Loucy (cell line): ENCODE results near the gene CDK13.

Source experiments
- CTCF ChIP-seq: fragments of 200-600 bp; sonication (generic); conservative IDR thresholded peaks from 2 replicates; pipeline ENCODE4 v1.5.1; 2014; ENCODE audit warnings: mild to moderate bottlenecking, antibody characterized with exemption, low read length
- EZH2phosphoT487 ChIP-seq: fragments of 200-600 bp; IDR thresholded peaks from 2 replicates; pipeline ENCODE4 v1.6.1; 2018; ENCODE audit warnings: antibody characterized with exemption, mild to moderate bottlenecking, moderate library complexity, borderline replicate concordance

DNA sequence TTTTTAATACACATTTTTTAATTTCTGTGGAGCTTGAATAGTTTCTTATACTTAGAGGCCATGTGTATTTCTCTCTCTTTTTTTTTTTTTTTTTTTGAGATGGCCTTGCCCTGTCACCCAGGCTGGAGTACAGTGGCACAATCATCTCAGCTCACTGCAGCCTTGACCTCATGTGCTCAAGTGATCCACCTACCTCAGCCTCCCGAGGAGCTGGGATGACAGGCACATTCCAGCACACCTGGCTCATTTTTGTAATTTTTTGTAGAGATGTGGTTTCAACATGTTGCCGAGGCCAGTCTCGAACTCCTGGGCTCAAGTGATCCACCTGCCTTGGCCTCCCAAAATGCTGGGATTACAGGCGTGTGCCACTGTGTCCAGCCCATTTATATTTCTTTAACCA is 64.3 kb downstream of the CDK13 start:
- TF ChIP-seq CTCF = no peak
- TF ChIP-seq EZH2phosphoT487 = no peak
